A549 (cell line): ENCODE data around the gene TRIM9. TPM values are rescaled to one million over a fixed set of nuclear protein-coding genes. Genes with fewer than 3 reads are reported as not detected.

Source experiments
- ATAC-seq, 2 experiments: fragments of 200-7000 bp in 1 of 2; fragments of >200 bp in 1 of 2; cut with Nextera tagmentation in 1 of 2; cut with Tn5 transposase in 1 of 2; 3 replicates each; pipeline versions ENCODE4 v1.8.0 to v1.9.1; 2018 to 2020; ENCODE audit warnings: mild to moderate bottlenecking in 1 of 2, moderate library complexity in 1 of 2
- CTCF ChIA-PET: fragments of 300-600 bp; sonication (Branson Sonifier 250); formaldehyde crosslinking; extraction: SDS; loops from one replicate; lab custom pipeline; 2021; ENCODE audit warnings: antibody characterized with exemption, inconsistent platforms; lab: Yijun Ruan, JAX
- POLR2A ChIA-PET: fragments of 350-600 bp; formaldehyde crosslinking; extraction: SDS; loops from one replicate; lab custom pipeline; 2021; ENCODE audit warnings: antibody characterized with exemption, inconsistent platforms; lab: Yijun Ruan, JAX
- DNase-seq, 2 experiments: peaks; one replicate each; pipeline versions ENCODE4 v3.0.0 to v3.0.0-alpha.2; 2011 to 2016; ENCODE audit warnings: low read depth in 1 of 2, low spot score in 1 of 2
- FAIRE-seq: peaks from 2 replicates; lab custom pipeline; 2011; peaks lifted over from hg19 to GRCh38; lab: Jason Lieb, UNC
- H3K27ac ChIP-seq, 2 experiments: fragments of >200 bp; sonication (Bioruptor Twin); formaldehyde crosslinking; 3 replicates each; pipeline ENCODE4 v1.5.1; 2016 to 2017
- H3K4me1 ChIP-seq: fragments of >200 bp; sonication (Bioruptor Twin); formaldehyde crosslinking; 3 replicates; pipeline ENCODE4 v1.6.1; 2016
- H3K4me2 ChIP-seq: fragments of >200 bp; sonication (Bioruptor Twin); formaldehyde crosslinking; 3 replicates; pipeline ENCODE4 v1.6.1; 2016
- H3K4me3 ChIP-seq: fragments of >200 bp; sonication (Bioruptor Twin); formaldehyde crosslinking; 3 replicates; pipeline ENCODE4 v1.5.1; 2016
- H3K9me3 ChIP-seq: fragments of >200 bp; sonication (Bioruptor Twin); formaldehyde crosslinking; 3 replicates; pipeline ENCODE4 v1.6.1; 2016
- BHLHE40 ChIP-seq: IDR thresholded peaks from 2 replicates; pipeline ENCODE4 v1.6.1; 2012; ENCODE audit warnings: low read depth, low read length, inconsistent platforms
- CBX2 ChIP-seq: fragments of 200-600 bp; sonication (generic); IDR thresholded peaks from 2 replicates; pipeline ENCODE4 v1.6.1; 2016; ENCODE audit warnings: low read depth, mild to moderate bottlenecking, borderline replicate concordance
- CBX8 ChIP-seq: fragments of 200-600 bp; sonication (generic); IDR thresholded peaks from 2 replicates; pipeline ENCODE4 v1.6.1; 2016
- CHD2 ChIP-seq: fragments of 150-350 bp; IDR thresholded peaks from 2 replicates; pipeline ENCODE4 v1.6.1; 2014; ENCODE audit warnings: low read length; ENCODE audit not compliant: partially characterized antibody
- CHD4 ChIP-seq: fragments of 200-600 bp; sonication (generic); IDR thresholded peaks from 2 replicates; pipeline ENCODE4 v1.6.1; 2016; ENCODE audit warnings: antibody characterized with exemption, mild to moderate bottlenecking, borderline replicate concordance
- CTCF ChIP-seq: fragments of >200 bp; sonication (Bioruptor Twin); formaldehyde crosslinking; IDR thresholded peaks from 3 replicates; pipeline ENCODE4 v1.5.1; 2016
- E2F6 ChIP-seq: IDR thresholded peaks from 2 replicates; pipeline ENCODE4 v1.6.1; 2012; ENCODE audit warnings: low read depth, borderline replicate concordance
- EHF ChIP-seq: fragments of 250-450 bp; sonication (Bioruptor Pico); IDR thresholded peaks from 2 replicates; pipeline ENCODE4 v1.5.0; 2020; ENCODE audit warnings: mild to moderate bottlenecking
- EHMT2 ChIP-seq: fragments of 200-600 bp; sonication (generic); IDR thresholded peaks from 2 replicates; pipeline ENCODE4 v1.6.1; 2016; ENCODE audit warnings: antibody characterized with exemption, low read depth, mild to moderate bottlenecking, moderate library complexity
- EP300 ChIP-seq, 2 experiments: fragments of >200 bp; sonication (Bioruptor Twin); formaldehyde crosslinking; IDR thresholded peaks; 2 replicates in 1 of 2; 3 replicates in 1 of 2; pipeline ENCODE4 v1.6.1; 2016 to 2017
- ESRRA ChIP-seq: fragments of 150-350 bp; IDR thresholded peaks from 2 replicates; pipeline ENCODE4 v1.6.1; 2014; ENCODE audit warnings: mild to moderate bottlenecking, low read length, borderline replicate concordance
- FOXS1 ChIP-seq: fragments of 250-450 bp; sonication (Bioruptor Pico); IDR thresholded peaks from 2 replicates; pipeline ENCODE4 v1.5.0; 2020; ENCODE audit warnings: mild to moderate bottlenecking, moderate library complexity
- HEYL ChIP-seq: fragments of 250-450 bp; sonication (Bioruptor Pico); IDR thresholded peaks from 2 replicates; pipeline ENCODE4 v1.8.0; 2021; ENCODE audit warnings: mild to moderate bottlenecking, moderate library complexity
- HOXA7 ChIP-seq: fragments of 250-450 bp; sonication (Bioruptor Pico); IDR thresholded peaks from 2 replicates; pipeline ENCODE4 v1.5.0; 2020; ENCODE audit warnings: mild to moderate bottlenecking, moderate library complexity
- HOXB5 ChIP-seq: fragments of 250-450 bp; sonication (Bioruptor Pico); IDR thresholded peaks from 2 replicates; pipeline ENCODE4 v1.5.0; 2020; ENCODE audit warnings: mild to moderate bottlenecking, moderate library complexity
- KDM1A ChIP-seq: fragments of 200-600 bp; sonication (generic); IDR thresholded peaks from 2 replicates; pipeline ENCODE4 v1.6.1; 2016; ENCODE audit warnings: low read depth, mild to moderate bottlenecking
- KDM5A ChIP-seq: fragments of 200-600 bp; sonication (generic); IDR thresholded peaks from 2 replicates; pipeline ENCODE4 v1.6.1; 2016; ENCODE audit warnings: antibody characterized with exemption, mild to moderate bottlenecking
- MAX ChIP-seq: IDR thresholded peaks from 2 replicates; pipeline ENCODE4 v1.6.1; 2012
- NFE2L2 ChIP-seq: fragments of 150-350 bp; conservative IDR thresholded peaks from 2 replicates; pipeline ENCODE4 v1.6.1; 2014; ENCODE audit warnings: low read length
- NR3C1 ChIP-seq: fragments of >200 bp; sonication (Bioruptor Twin); formaldehyde crosslinking; IDR thresholded peaks from 3 replicates; pipeline ENCODE4 v1.6.1; 2017
- PHF8 ChIP-seq: fragments of 200-600 bp; sonication (generic); IDR thresholded peaks from 2 replicates; pipeline ENCODE4 v1.6.1; 2016; ENCODE audit warnings: low read depth, mild to moderate bottlenecking, antibody characterized with exemption, moderate library complexity, borderline replicate concordance
- POLR2AphosphoS2 ChIP-seq: conservative IDR thresholded peaks from 2 replicates; pipeline ENCODE4 v1.6.1; 2012; ENCODE audit warnings: low read length, improper control_type of control experiment, inconsistent platforms
- RFX5 ChIP-seq: fragments of 450-650 bp; IDR thresholded peaks from 2 replicates; pipeline ENCODE4 v1.7.1; 2014; ENCODE audit warnings: antibody characterized with exemption, mild to moderate bottlenecking, moderate library complexity
- RNF2 ChIP-seq: fragments of 200-600 bp; sonication (generic); IDR thresholded peaks from 2 replicates; pipeline ENCODE4 v1.6.1; 2016; ENCODE audit warnings: low read depth, mild to moderate bottlenecking, antibody characterized with exemption, moderate library complexity, borderline replicate concordance
- SMC3 ChIP-seq: fragments of >200 bp; sonication (Bioruptor Twin); formaldehyde crosslinking; IDR thresholded peaks from 3 replicates; pipeline ENCODE4 v1.6.1; 2018; ENCODE audit warnings: inconsistent platforms
- ZFP36 ChIP-seq: fragments of 450-650 bp; IDR thresholded peaks from 2 replicates; pipeline ENCODE4 v1.6.1; 2014; ENCODE audit warnings: borderline replicate concordance; ENCODE audit not compliant: partially characterized antibody
- whole genome bisulfite sequencing: methylation state at CpG from one replicate; pipeline ENCODE4 v1.1.6; 2017; ENCODE audit errors: missing lambda C conversion rate; 5-methylcytosine and 5-hydroxymethylcytosine counted together
- polyA plus RNA-seq, 4 experiments: library from polyadenylated mRNA; depleted of rRNA in 3 of 4; stranded (reverse); fragments of >200 nt; fragmentation: RNase III in 1 of 4; extraction: RNeasy Plus Mini Kit Qiagen cat#74134 plus additional on column Dnase treatment in 1 of 4; gene quantifications; 2 replicates in 3 of 4; 3 replicates in 1 of 4; pipeline ENCODE4 v1.2.3, GENCODE V29; 2011 to 2017
- TF ChIP-seq, protein P1 (sequence below): fragments of 150-350 bp; IDR thresholded peaks from 2 replicates; pipeline ENCODE4 v1.6.1; 2014; ENCODE audit warnings: low read depth, mild to moderate bottlenecking, low read length
- TF ChIP-seq, protein P2 (sequence below): fragments of 250-450 bp; sonication (Bioruptor Pico); IDR thresholded peaks from 2 replicates; pipeline ENCODE4 v1.5.0; 2021; ENCODE audit warnings: mild to moderate bottlenecking, moderate library complexity, borderline replicate concordance
- TF ChIP-seq, protein P3 (sequence below): fragments of >200 bp; sonication (Bioruptor Twin); formaldehyde crosslinking; IDR thresholded peaks from 3 replicates; pipeline ENCODE4 v1.6.1; 2016

The TRIM9 gene
- polyA plus RNA-seq, 2 of the 4 experiments (the other 2 are of a cell fraction), result 5.4 to 21.2 TPM

DNA sequence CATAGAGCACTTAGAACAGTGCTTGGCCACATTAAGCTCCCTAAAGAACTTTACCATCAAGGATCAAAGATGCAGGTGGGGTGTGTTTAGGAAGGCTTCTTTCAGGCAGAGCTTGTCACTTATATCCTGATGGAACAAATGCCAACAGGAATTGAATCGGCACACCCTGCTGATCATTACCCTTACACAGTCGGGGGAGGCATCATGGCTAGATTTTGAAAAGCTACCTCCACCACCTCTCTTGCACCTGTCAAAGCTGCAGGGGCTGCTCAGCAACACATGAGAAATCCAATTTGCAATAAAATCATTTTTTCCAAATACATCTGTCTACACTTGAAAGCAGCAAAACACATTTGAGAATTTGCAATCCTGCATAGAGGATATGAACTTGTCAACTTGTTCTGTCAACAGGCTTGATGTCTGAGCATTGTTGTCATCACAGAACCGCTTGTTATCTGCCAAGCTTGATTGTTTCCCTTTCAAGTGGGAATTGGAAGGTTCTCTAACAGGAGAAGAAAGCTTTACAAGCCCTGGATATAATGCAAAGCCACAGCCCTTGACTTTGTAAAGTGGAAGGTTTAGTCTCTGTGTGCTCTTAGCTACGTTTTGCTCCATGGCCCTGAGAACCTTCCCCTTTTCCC is 24.6 kb upstream of the TRIM9 start:
- no peak overlapping the region for H3K4me2 ChIP-seq
- no peaks in the 10 kb centered on the region for H3K4me1 ChIP-seq
- no peak for DNase-seq
- WGBS, result 53% methylated on average over 4 of the region's 4 CpGs
- TF ChIP-seq E2F6, result no peak
- TF ChIP-seq PHF8, result no peak
- no peak overlapping the region for H3K4me3 ChIP-seq
- ChIA-PET POLR2A (no interaction called here), CTCF (interaction anchor here (1.1 kb wide), 1 partner anchor 10 kb away, joined by 3 read pairs; no protein-coding TSS in a partner anchor)
- no peak for FAIRE-seq
- no peaks in the 10 kb centered on the region for H3K9me3 ChIP-seq
- no peak overlapping the region for H3K27ac ChIP-seq
- ATAC-seq, result no peak; a peak in 1 of 6 replicates

DNA sequence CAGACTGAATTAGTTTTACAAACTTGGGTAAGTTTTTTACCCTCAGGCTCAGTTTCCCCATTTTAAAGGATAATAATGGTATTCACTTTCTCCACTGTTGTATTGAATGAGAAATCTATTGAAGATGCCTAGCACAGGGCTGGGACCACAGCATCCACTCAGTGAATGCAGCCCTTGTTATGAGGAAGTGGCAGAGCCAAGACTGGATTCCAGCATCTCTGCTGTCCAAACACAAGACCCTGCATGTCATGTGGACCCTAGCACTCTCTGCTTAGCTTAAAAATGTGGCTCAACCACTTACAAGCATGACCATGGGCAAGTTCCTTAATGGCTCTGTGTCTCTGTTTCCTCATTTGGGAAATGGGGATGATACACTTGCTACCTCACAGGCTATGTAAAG is 24.1 kb upstream of the TRIM9 start:
- CTCF ChIA-PET, result interaction anchor here (1.1 kb wide), 1 partner anchor 11 kb away, joined by 3 read pairs; no protein-coding TSS in a partner anchor
- POLR2A ChIA-PET, result no interaction called here
- no peak for FAIRE-seq

GRCh38 chr14:51117593-51117992 is 22.7 kb upstream of the TRIM9 start:
- DNase-seq (no peak), FAIRE-seq (no peak), ATAC-seq (no peak)
- Histone ChIP-seq H3K4me1 (no peaks in the 10 kb centered on the region), H3K27ac (no peak overlapping the region), H3K4me2 (no peak overlapping the region), H3K4me3 (no peak overlapping the region), H3K9me3 (no peaks in the 10 kb centered on the region)
- POLR2A ChIA-PET, result no interaction called here
- 41% methylated on average over 1 of the region's 1 CpG for WGBS
- CTCF ChIA-PET, result interaction anchor here (1.0 to 2.4 kb wide), 3 partner anchors 12 to 166 kb away, joined by 3 to 9 read pairs (median 3); partner anchors contain the start of gene TRIM9
- TF ChIP-seq EP300 (IDR thresholded peaks at IDR 0.05) (no peak), HEYL (CRISPR knock-in tag) (no peak), BHLHE40 (no peak), CBX2 (no peak), EHMT2 (no peak), ESRRA (no peak), ZFP36 (no peak), KDM1A (no peak), HOXB5 (CRISPR knock-in tag) (no peak), CHD4 (no peak), RNF2 (no peak), SMC3 (no peak), MAX (no peak)
- TF ChIP-seq, protein P1, sequence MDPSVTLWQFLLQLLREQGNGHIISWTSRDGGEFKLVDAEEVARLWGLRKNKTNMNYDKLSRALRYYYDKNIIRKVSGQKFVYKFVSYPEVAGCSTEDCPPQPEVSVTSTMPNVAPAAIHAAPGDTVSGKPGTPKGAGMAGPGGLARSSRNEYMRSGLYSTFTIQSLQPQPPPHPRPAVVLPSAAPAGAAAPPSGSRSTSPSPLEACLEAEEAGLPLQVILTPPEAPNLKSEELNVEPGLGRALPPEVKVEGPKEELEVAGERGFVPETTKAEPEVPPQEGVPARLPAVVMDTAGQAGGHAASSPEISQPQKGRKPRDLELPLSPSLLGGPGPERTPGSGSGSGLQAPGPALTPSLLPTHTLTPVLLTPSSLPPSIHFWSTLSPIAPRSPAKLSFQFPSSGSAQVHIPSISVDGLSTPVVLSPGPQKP, result no peak
- TF ChIP-seq, protein P2, sequence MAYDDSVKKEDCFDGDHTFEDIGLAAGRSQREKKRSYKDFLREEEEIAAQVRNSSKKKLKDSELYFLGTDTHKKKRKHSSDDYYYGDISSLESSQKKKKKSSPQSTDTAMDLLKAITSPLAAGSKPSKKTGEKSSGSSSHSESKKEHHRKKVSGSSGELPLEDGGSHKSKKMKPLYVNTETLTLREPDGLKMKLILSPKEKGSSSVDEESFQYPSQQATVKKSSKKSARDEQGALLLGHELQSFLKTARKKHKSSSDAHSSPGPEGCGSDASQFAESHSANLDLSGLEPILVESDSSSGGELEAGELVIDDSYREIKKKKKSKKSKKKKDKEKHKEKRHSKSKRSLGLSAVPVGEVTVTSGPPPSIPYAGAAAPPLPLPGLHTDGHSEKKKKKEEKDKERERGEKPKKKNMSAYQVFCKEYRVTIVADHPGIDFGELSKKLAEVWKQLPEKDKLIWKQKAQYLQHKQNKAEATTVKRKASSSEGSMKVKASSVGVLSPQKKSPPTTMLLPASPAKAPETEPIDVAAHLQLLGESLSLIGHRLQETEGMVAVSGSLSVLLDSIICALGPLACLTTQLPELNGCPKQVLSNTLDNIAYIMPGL (CRISPR knock-in tag), result no peak

More for the DNA sequence above, 24.1 kb upstream of the TRIM9 start:
- Histone ChIP-seq H3K27ac (no peak overlapping the region), H3K4me3 (no peak overlapping the region), H3K4me2 (no peak overlapping the region), H3K4me1 (no peaks in the 10 kb centered on the region), H3K9me3 (no peaks in the 10 kb centered on the region)
- no peak for DNase-seq
- TF ChIP-seq, protein P3, sequence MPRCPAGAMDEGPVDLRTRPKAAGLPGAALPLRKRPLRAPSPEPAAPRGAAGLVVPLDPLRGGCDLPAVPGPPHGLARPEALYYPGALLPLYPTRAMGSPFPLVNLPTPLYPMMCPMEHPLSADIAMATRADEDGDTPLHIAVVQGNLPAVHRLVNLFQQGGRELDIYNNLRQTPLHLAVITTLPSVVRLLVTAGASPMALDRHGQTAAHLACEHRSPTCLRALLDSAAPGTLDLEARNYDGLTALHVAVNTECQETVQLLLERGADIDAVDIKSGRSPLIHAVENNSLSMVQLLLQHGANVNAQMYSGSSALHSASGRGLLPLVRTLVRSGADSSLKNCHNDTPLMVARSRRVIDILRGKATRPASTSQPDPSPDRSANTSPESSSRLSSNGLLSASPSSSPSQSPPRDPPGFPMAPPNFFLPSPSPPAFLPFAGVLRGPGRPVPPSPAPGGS, result no peak
- TF ChIP-seq EP300 (IDR thresholded peaks at IDR 0.05) (no peak), CBX8 (no peak), HOXA7 (CRISPR knock-in tag) (no peak), NR3C1 (no peak), EHF (CRISPR knock-in tag) (no peak), RFX5 (no peak), HEYL (CRISPR knock-in tag) (no peak), CHD2 (no peak), RNF2 (no peak), POLR2AphosphoS2 (no peak), CTCF (no peak), FOXS1 (CRISPR knock-in tag) (no peak), NFE2L2 (no peak), KDM5A (no peak)
- no peak for ATAC-seq
